ENCODE measurements around the gene NFU1.

Gene NFU1

GRCh38 chr2:69436938-69437750, at the start of gene NFU1:
TSS of gene NFU1 (minus strand) at chr2:69437435. CDS start at chr2:69437422, 13 bp downstream.
- DNase-seq (ENCODE audit: low read depth in 2 of 2) = peak; percentile 76 to 83

DNA sequence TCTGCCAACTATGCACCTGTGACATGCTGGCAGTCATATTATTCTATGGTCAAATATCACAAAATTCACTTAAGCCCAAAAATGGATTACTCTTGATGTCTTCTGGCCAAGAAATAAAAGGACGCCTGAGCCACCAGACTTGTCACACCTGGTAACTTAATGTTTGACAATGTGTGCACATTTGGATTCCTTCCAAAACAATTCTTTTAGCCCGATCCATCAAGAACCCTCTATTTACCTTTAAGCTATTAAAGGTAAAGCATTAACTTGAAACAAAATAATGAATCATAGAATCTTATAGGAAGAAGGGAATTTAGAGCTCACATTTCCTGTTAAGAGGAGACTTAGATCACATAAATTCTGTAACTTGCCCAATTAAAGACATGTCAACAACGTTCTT, 46.5 kb upstream of the NFU1 start:
- DNase-seq (ENCODE audit: low read depth in 2 of 2) = no peak

DNA sequence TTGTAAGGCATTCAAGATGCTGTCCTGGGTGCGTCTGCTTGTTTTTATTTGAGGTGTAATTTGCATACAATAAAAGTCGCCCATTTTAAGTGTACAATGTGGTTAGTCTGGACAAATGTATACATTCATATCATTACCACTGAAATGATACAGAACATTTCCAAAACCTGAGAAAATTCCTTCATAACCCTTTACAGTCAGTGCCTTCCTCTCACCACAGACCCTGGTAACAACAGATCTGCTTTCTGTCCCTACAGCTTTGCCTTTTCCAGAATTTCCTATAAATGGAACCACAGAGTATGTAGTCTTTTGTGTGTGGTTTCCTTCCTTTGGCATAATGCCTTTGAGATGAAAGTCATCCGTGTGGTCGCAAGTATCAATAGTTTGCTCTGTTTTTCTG, 45.8 kb upstream of the NFU1 start:
- no peak for DNase-seq (ENCODE audit: low read depth in 2 of 2)

DNA sequence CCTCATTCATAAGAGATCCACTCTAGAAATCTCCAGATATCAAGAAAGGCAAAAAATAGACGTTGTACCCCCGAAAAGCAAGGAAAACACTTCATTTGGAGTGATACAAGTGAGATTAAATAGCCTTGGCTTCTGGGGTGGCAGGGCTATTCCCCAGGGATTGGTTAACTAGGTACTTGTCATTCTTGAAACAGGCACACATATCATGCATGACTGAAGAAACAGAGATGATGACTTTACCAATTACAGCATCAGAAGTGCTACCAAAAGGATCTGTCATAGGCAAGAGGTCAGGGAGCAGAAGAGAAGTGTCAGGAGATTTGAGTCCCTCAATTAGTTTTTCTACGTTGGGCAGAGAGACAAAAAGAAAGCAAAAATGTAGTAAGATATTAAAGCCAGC, 45.2 kb upstream of the NFU1 start:
- DNase-seq (ENCODE audit: low read depth in 2 of 2) = no peak

- DNase-seq (ENCODE audit: low read depth in 2 of 2) = no peak
Measured at GRCh38 chr2:69481421-69481820, 44.2 kb upstream of the NFU1 start.

GRCh38 chr2:69477627-69478026, 40.4 kb upstream of the NFU1 start:
- DNase-seq (ENCODE audit: low read depth in 2 of 2) = no peak

- no peak for DNase-seq (ENCODE audit: low read depth in 2 of 2)
Measured at GRCh38 chr2:69474688-69475087, 37.5 kb upstream of the NFU1 start.

DNA sequence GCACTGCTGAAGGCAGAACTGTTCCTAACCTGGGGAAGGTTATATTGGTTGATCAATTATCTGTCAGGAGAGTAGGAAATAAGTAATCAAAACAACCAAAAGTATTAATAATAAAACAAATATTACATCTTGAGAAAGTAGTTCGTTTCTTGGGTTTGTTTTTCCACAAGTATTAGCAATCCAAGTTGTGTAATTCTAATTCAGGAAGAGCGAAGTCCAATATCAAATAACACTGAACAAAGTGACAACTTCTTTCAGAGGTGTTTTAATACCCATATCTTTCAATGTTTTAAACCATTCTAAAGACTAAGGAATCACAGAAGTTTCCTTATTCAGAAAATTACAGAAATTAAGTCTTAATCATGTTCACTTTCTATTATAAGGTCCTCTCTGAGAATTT, 34.6 kb upstream of the NFU1 start:
- DNase-seq (ENCODE audit: low read depth in 2 of 2) = no peak

- DNase-seq (ENCODE audit: low read depth in 2 of 2) = no peak
Measured at GRCh38 chr2:69470911-69471310, 33.7 kb upstream of the NFU1 start.

- no peak for DNase-seq (ENCODE audit: low read depth in 2 of 2)
Measured at GRCh38 chr2:69469784-69470183, 32.5 kb upstream of the NFU1 start.

DNA sequence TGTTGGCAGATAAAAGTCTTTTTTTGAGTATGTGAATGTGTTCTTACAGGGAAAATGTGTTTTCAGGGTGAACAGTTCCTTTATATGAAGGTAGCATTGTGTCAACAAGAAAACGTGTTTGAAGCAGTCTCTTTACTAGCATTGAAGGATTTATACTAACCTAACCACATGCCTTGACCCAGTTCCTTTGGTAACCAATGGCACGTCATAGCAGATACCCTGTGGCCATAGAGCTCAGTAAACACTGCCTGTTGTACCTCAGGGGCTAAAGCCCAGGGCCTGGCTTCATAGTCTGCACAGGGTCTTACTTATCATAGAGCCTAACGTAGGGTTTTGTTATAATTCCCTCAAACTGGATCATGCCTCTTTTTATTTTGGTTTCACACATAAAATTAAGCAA, 32.1 kb upstream of the NFU1 start:
- DNase-seq (ENCODE audit: low read depth in 2 of 2) = no peak

GRCh38 chr2:69466728-69467127, 29.5 kb upstream of the NFU1 start:
- no peak for DNase-seq (ENCODE audit: low read depth in 2 of 2)

DNA sequence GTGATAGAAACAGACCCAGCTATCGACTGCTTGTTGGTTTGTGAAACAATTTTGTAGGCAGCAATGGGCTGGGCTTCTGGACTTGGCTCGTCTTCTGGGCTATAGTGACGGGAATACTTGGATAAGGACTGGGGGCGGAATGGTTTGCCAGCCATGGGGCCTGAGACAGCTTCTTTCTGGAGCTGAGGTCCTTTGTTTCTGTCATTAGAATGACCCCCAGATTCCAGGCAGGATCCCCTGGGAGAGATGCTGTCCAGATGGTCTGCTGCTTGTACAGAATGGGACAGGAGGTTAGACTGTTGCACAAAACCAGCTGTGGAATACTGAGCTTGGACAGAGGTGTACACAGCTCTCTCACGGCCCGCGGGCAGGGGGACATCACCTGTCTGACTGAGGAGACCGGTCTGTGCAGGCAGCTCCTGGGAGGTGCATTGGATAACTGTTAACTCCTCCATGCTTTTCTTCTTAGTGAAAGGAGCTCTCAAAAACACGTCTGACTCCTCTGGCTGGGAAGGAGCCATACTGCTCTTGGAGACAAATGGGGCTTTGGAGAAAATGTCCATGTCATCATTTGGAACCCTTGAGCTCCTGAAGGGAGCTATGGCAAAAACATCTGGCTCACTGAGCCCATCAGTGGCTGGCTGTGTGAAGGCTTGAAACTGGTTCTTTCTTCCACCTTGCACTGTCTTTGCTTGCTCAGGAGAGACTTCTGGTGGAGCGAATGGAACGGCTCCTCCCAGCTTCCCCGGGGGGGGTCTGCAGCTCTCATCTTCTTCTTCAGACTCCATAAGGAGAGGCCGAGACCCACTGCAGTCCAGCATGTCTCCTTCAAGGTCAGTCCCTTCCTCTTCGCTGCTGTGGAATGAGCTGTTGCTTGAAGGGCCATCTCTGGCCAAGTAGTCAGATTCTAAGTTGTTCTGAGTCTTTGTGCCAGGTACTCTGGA, 28.6 kb upstream of the NFU1 start:
- DNase-seq (ENCODE audit: low read depth in 2 of 2) = no peak

DNA sequence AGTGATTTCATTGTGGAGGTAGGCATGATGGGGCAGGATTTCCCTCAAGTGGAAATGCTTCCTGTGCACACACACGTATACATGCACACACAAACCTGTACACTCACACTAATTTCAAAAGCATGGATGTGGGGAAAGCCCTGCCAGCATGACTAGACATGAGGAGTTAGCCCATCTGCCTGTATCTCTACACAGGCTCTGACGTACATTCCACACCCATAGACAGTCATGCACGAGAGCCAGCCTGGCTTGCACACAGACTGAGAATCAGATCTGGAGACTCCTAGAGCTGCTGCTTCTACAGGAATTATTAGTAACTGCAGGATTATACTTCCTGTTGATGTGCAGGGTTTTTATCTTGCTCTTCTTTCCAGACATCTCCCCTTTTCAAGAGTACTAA, 27.3 kb upstream of the NFU1 start:
- no peak for DNase-seq (ENCODE audit: low read depth in 2 of 2)

DNA sequence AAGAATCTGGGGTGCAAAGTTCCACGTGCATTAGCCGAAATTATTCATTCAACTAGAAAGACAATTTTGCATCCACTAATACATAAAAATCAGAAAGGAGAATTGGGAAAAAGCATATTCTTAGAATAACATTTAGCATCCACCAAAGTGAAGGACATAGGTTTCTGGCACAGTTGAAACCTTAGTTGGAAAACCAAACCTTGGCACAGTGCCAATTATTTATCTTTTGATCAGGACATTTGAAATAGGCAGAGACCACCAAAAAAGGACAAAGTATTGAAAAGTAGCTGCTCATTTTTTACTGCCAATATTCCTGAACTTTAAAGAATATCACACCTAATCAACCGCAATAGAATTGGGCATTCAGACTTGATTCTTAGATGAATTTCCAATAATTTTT, 25.5 kb upstream of the NFU1 start:
- no peak for DNase-seq (ENCODE audit: low read depth in 2 of 2)

DNA sequence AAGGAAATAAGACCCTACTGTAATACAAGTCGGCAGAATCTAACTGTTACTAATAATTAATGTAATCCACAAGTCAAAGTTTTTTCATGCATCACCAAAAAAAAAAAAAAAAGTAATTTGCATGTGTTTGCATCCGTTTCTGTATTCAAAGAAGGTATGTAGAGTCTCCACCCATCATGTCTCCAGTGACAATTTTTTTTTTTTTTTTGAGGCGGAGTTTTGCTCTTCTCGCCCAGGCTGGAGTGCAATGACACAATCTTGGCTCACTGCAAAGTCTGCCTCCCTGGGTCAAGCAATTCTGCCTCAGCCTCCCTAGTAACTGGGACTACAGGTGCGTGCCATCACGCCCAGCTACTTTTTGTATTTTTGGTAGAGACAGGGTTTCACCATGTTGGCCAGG, 24.2 kb upstream of the NFU1 start:
- DNase-seq (ENCODE audit: low read depth in 2 of 2) = no peak

DNA sequence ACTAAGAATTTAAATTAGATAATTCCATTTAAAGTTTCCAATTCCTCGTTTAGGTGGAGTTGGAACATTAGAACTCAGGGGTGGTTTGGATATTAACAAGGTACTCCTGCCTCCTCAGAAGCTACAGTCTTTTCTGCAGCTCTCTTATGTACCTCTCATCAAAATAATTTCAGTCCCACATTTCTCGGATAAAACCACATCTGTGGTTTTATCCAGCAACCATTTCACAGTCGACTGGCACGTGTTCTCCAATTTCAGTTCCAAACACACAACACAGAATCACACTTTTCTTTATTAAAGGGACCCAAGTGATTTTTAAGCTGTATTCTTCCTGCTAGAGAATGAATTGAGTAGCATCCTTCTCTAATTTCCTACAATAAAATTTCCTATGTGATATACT, 22.7 kb upstream of the NFU1 start:
- no peak for DNase-seq (ENCODE audit: low read depth in 2 of 2)

DNA sequence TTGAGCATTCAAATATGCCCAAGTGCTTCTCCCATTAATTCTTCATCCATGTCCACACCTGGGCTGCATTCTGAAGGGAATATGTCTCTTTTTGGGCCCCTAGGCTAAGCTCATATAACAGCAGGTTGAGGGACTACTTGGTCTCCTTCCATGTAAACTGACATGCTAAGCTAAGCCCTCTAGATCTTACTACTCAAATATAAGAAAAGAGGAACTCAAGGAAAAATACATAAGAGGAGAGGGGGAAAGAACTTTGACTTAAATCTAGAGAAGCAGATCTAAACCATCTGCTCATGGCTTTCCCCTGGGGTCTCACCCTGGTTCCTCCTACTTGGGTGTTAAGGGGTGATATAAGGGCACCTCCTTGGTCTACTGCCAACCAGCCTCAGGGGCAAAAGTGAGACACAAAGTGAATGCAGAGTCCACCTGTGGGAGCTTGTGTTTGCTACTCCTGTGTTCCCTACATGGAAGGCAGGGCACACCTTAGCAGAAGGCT, 19.8 kb upstream of the NFU1 start:
- DNase-seq (ENCODE audit: low read depth in 2 of 2) = no peak

GRCh38 chr2:69456154-69456553, 18.9 kb upstream of the NFU1 start:
- no peak for DNase-seq (ENCODE audit: low read depth in 2 of 2)

- no peak for DNase-seq (ENCODE audit: low read depth in 2 of 2)
Measured at GRCh38 chr2:69454976-69455375, 17.7 kb upstream of the NFU1 start.

GRCh38 chr2:69453475-69454129, 16.4 kb upstream of the NFU1 start:
- peak in 1 of 2 donors; percentile 1 for DNase-seq (ENCODE audit: low read depth in 2 of 2)

GRCh38 chr2:69452687-69453086, 15.5 kb upstream of the NFU1 start:
- no peak for DNase-seq (ENCODE audit: low read depth in 2 of 2)

All from activated CD4-positive, alpha-beta T cell treated with anti-CD3 and anti-CD28 coated beads for 24 hours (primary cell).